Uterus (tissue), 2 donors: ENCODE data around the gene EPB41L3.

Experiments used
- POLR2A ChIP-seq, 2 donors: fragments of 450-650 bp; IDR thresholded peaks; one replicate each; pipeline ENCODE4 v1.6.1; 2016; ENCODE audit warnings: antibody characterized with exemption in 2 of 2, mild to moderate bottlenecking in 1 of 2, moderate library complexity in 1 of 2
- TF ChIP-seq, protein P1 (sequence below), 4 experiments: fragments of 200-600 bp in 2 of 4; fragments of 450-650 bp in 2 of 4; sonication (generic) in 2 of 4; IDR thresholded peaks; one replicate each; pipeline ENCODE4 v1.5.1; 2016 to 2019; ENCODE audit warnings: antibody characterized with exemption in 4 of 4, mild to moderate bottlenecking in 2 of 4, moderate library complexity in 1 of 4

DNA sequence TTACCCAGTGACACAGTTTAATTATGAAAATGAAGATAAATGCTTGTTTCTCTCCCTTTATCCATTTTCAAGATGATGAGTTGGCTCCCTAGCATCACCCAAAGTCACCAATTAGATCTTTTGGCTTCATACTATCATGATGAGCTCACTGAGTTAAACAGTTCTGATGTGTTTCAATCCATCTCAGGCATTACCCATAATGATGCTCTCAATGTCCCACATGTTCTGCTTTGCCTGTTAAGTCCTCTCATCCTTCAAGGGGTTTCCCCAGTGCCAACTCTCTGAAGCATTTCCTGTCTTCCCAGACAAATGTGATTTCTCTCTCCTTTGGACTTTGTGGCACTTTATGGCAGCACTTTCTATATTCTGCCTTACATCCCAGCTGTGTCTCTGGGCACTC is 92.6 kb downstream of the EPB41L3 start:
- TF ChIP-seq, protein P1, sequence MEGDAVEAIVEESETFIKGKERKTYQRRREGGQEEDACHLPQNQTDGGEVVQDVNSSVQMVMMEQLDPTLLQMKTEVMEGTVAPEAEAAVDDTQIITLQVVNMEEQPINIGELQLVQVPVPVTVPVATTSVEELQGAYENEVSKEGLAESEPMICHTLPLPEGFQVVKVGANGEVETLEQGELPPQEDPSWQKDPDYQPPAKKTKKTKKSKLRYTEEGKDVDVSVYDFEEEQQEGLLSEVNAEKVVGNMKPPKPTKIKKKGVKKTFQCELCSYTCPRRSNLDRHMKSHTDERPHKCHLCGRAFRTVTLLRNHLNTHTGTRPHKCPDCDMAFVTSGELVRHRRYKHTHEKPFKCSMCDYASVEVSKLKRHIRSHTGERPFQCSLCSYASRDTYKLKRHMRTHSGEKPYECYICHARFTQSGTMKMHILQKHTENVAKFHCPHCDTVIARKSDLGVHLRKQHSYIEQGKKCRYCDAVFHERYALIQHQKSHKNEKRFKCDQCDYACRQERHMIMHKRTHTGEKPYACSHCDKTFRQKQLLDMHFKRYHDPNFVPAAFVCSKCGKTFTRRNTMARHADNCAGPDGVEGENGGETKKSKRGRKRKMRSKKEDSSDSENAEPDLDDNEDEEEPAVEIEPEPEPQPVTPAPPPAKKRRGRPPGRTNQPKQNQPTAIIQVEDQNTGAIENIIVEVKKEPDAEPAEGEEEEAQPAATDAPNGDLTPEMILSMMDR (IDR thresholded peaks at IDR 0.05), result no peak
- TF ChIP-seq POLR2A (IDR thresholded peaks at IDR 0.05), result no peak
